ENCODE results near the gene DYNC1H1. TPM values are rescaled to one million over a fixed set of nuclear protein-coding genes. Genes with fewer than 3 reads are reported as not detected.

Gene DYNC1H1
- total and polyA plus RNA-seq, 2 experiments from 2014 or later = 141 to 405 TPM

DNA sequence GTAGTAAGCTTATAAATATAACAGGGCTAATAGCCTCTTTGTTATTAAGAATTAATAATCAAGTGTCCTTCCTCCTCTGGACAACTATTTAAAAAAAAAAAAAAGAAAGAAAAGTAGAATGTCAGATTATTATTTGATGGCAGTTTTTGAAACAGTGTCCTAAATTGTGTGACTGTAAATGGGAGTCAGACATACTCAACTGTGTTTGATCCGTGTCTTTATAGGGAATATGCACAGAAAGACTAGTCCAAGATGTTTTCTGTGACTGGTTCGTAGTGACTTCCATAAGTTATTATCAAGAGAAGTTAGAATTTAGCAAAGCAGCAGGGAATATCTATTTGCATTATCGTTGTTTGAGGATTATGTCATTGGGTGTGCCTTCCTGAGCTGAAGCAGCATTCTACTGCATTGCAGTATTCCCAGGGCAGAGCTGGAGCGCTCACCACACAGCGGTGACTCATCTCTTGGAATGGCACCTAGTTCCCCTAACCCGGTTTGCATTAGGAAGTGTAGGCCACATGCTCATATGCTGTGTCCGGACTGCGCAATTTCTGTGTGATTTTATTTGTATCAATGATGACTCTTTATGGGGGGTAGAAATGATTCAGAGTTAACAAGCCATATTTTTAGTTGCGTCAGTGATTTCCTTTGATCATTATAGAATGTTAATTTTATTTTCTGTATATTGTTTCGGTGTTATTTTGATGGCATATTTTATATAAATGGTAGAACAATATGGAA is 7.9 kb downstream of the DYNC1H1 start:
- no peaks in the 10 kb centered on the region for H3K36me3 ChIP-seq (replicated peaks; ENCODE audit: insufficient read depth, low read depth)
- H3K4me1 ChIP-seq (ENCODE audit: insufficient read depth) = peaks cover 11% of the 10 kb centered on the region
- H3K4me3 ChIP-seq = no peak overlapping the region
- no peaks in the 10 kb centered on the region for H3K9me3 ChIP-seq (ENCODE audit: low read depth)
- peak; percentile 93 for DNase-seq (ENCODE audit: low spot score)
- WGBS (ENCODE audit: low lambda C conversion rate, missing lambda C conversion rate) = 51% methylated on average over 10 of the region's 10 CpGs
- peak overlapping the region; percentile 87 for H3K27ac ChIP-seq
- no peaks in the 10 kb centered on the region for H3K9me2 ChIP-seq (replicated peaks; ENCODE audit: insufficient read depth)
- H2AFZ ChIP-seq = no peak overlapping the region
- peaks cover 96% of the 10 kb centered on the region for H3K79me2 ChIP-seq
- H3K27me3 ChIP-seq = no peaks in the 10 kb centered on the region
- TF ChIP-seq, protein P1, sequence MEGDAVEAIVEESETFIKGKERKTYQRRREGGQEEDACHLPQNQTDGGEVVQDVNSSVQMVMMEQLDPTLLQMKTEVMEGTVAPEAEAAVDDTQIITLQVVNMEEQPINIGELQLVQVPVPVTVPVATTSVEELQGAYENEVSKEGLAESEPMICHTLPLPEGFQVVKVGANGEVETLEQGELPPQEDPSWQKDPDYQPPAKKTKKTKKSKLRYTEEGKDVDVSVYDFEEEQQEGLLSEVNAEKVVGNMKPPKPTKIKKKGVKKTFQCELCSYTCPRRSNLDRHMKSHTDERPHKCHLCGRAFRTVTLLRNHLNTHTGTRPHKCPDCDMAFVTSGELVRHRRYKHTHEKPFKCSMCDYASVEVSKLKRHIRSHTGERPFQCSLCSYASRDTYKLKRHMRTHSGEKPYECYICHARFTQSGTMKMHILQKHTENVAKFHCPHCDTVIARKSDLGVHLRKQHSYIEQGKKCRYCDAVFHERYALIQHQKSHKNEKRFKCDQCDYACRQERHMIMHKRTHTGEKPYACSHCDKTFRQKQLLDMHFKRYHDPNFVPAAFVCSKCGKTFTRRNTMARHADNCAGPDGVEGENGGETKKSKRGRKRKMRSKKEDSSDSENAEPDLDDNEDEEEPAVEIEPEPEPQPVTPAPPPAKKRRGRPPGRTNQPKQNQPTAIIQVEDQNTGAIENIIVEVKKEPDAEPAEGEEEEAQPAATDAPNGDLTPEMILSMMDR (IDR thresholded peaks at IDR 0.05; ENCODE audit: poor library complexity) = no peak
- no peak for TF ChIP-seq EZH2 (IDR thresholded peaks at IDR 0.05; ENCODE audit: borderline replicate concordance)
- no peak for TF ChIP-seq EZH2phosphoT487 (IDR thresholded peaks at IDR 0.05; ENCODE audit: low read depth, severe bottlenecking, unreplicated experiment)
- peaks cover 73% of the 10 kb centered on the region for H4K20me1 ChIP-seq (ENCODE audit: insufficient read depth, poor library complexity, severe bottlenecking)
- peak overlapping the region; percentile 67 for H3K4me2 ChIP-seq

DNA sequence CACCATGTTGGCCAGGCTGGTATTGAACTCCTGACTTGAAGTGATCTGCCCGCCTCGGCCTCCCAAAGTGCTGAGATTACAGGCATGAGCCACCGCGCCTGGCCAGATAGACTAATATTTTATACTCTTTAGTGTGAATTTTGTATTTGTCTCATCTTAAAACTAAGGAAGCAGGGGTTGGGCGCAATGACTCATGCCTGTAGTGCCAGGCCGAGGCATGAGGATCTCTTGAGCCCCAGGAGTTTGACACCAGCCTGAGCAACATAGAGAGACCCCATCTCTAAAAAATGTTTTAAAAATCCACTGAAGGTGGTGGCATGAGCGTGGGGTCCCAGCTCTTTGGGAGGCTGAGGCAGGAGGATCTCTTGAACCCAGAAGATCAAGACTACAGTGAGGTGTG is 9.0 kb downstream of the DYNC1H1 start:
- TF ChIP-seq EZH2 (IDR thresholded peaks at IDR 0.05; ENCODE audit: borderline replicate concordance) (no peak), EZH2phosphoT487 (IDR thresholded peaks at IDR 0.05; ENCODE audit: low read depth, severe bottlenecking, unreplicated experiment) (no peak)
- TF ChIP-seq, protein P1 (IDR thresholded peaks at IDR 0.05; ENCODE audit: poor library complexity) = no peak
- Histone ChIP-seq H3K36me3 (replicated peaks; ENCODE audit: insufficient read depth, low read depth) (no peaks in the 10 kb centered on the region), H2AFZ (no peak overlapping the region), H3K27ac (peak overlapping the region; percentile 82), H3K4me1 (ENCODE audit: insufficient read depth) (peaks cover 11% of the 10 kb centered on the region), H3K79me2 (peaks cover 95% of the 10 kb centered on the region), H3K4me3 (no peak overlapping the region), H3K4me2 (no peak overlapping the region), H4K20me1 (ENCODE audit: insufficient read depth, poor library complexity, severe bottlenecking) (peaks cover 69% of the 10 kb centered on the region), H3K9me2 (replicated peaks; ENCODE audit: insufficient read depth) (no peaks in the 10 kb centered on the region), H3K27me3 (no peaks in the 10 kb centered on the region), H3K9me3 (ENCODE audit: low read depth) (no peaks in the 10 kb centered on the region)
- DNase-seq (ENCODE audit: low spot score) = no peak
- 98% methylated on average over 7 of the region's 7 CpGs for WGBS (ENCODE audit: low lambda C conversion rate, missing lambda C conversion rate)

DNA sequence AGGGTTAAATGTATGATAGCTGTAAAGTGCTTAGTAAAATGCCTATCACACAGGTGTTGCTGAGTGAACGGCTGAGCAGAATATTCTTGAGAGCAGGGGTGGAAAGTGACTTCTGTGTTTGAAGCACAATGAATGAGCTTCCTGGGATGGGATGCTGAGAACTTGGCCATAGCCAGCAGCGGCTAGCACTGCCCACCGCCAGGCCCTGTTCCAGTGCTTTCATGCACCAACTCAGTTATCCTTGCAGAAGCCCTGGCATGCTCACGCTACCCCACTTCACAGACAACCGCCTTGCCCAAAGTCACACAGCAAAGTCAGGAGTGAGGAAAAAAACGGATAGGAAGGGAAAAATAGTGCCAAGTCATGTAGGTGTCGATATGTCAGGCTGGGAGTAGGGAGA is 10.9 kb downstream of the DYNC1H1 start:
- Histone ChIP-seq H4K20me1 (ENCODE audit: insufficient read depth, poor library complexity, severe bottlenecking) (peaks cover 64% of the 10 kb centered on the region), H3K9me2 (replicated peaks; ENCODE audit: insufficient read depth) (no peaks in the 10 kb centered on the region), H3K4me1 (ENCODE audit: insufficient read depth) (peaks cover 11% of the 10 kb centered on the region), H3K9me3 (ENCODE audit: low read depth) (no peaks in the 10 kb centered on the region), H3K27ac (no peak overlapping the region), H3K4me3 (no peak overlapping the region), H2AFZ (no peak overlapping the region), H3K36me3 (replicated peaks; ENCODE audit: insufficient read depth, low read depth) (no peaks in the 10 kb centered on the region), H3K27me3 (no peaks in the 10 kb centered on the region), H3K79me2 (peaks cover 88% of the 10 kb centered on the region), H3K4me2 (no peak overlapping the region)
- TF ChIP-seq EZH2phosphoT487 (IDR thresholded peaks at IDR 0.05; ENCODE audit: low read depth, severe bottlenecking, unreplicated experiment) = no peak
- TF ChIP-seq, protein P1 (IDR thresholded peaks at IDR 0.05; ENCODE audit: poor library complexity) = no peak
- DNase-seq (ENCODE audit: low spot score) = no peak
- WGBS (ENCODE audit: low lambda C conversion rate, missing lambda C conversion rate) = 96% methylated on average over 7 of the region's 7 CpGs

All from hepatocyte (in vitro differentiated cells).